IPS-NIHi7 (cell line): ENCODE measurements around the gene PTCD1.
"Not testable (repeated sequence)": the region's sequence is repeated elsewhere in the genome, so short reads cannot be mapped to it uniquely, and the experiment has no call there.

Source experiments
- DNase-seq: peaks from one replicate; pipeline ENCODE4 v3.0.0; 2012; ENCODE audit warnings: mixed read lengths; ENCODE audit errors: extremely low spot score

PTCD1 gene

DNA sequence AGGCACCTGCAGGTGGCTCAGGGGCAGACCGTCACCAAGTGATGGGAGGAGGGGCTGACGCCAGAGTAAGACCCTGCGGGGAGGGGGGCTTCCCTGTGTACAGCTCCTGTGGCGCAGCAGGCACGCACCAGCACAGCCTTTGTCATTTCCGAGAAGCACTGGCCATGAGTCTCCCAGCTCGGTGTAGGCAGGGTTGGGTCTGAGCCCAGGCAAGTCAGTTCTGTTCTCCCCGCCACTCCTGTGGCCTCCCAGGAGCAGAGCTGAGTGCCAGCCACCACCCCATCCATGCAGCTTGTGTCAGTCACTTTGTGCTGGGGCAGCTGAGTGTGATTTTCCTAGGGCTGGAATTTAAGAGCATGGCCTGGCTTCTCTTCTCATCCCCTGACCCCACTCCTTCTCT lies 13.3 kb upstream of the PTCD1 start:
- no peak for DNase-seq

DNA sequence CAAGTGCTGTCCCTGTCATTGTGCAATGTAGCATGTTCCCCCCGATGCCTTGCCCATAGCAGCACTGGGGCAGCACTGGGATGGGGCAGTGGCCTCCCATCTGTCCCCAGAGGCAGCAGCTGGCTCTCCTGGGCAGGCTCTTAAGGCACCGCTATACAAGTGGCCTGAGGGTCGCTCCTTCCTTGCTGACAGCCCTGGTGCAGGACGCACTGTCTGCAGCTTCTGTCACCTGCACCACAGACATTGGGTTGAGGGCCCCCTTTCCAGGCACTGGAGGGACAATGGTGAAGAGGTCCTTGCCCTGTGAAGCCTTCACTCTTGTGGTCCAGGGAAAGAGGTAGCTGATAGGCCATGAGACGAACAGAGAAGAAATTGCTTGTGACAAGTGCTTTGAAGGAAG lies 10.7 kb upstream of the PTCD1 start:
- DNase-seq, result no peak

DNA sequence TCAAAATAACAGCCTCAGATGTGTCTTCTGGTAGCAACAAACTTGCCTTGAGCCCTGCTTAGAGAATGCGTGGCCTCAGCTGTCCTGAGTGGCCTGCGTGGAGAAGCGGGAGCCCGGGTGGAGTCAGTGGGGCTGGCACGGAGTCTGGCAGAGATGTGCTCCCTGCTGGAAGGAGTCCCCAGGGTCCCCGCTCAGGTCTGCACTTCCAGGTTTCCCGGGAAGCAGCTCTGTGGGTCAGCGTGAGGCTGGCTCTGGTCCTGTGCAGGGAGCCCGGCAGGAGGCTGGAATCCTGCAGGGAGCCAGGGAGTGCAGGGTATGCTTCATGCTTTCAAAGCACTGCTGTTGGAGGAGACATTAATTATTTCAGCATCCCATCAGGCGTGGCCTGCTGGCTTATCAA lies 10.3 kb upstream of the PTCD1 start:
- DNase-seq, result no peak

DNA sequence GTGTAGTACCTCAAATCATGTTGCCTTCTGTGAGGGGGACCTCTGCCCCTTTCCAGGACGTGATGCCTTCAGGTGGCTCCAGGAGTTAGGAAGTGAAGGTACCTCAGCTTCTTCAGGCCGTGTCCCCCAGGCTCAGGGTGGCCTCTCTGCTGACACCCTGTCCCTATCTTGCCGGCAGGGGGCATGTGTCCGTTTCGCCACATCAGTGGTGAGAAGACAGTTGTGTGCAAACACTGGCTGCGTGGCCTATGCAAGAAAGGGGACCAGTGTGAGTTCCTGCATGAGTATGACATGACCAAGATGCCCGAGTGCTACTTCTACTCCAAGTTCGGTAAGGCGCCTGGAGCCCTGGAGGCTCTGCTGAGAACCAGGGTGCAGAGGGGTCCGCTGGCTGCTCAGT lies 9.3 kb upstream of the PTCD1 start:
- no peak for DNase-seq

DNA sequence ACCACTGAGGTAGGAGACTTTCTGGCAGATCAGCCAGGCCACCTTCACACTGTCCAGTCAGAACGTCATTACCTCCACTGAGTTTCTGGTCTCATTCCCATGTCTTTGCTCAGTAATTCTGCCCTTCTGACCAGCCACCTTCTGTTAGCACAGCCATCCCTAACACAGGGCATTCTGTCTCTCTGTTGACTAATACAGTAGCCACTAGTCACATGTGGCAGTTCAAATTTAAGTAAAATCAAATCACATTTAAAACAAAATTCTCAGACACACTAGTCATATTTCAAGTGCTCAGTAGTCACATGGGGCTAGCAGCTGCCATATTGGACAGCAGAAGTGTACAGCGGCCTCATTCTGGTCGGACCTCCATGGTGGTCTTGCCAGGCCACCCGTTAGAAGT lies 7.5 kb upstream of the PTCD1 start:
- no peak for DNase-seq

DNA sequence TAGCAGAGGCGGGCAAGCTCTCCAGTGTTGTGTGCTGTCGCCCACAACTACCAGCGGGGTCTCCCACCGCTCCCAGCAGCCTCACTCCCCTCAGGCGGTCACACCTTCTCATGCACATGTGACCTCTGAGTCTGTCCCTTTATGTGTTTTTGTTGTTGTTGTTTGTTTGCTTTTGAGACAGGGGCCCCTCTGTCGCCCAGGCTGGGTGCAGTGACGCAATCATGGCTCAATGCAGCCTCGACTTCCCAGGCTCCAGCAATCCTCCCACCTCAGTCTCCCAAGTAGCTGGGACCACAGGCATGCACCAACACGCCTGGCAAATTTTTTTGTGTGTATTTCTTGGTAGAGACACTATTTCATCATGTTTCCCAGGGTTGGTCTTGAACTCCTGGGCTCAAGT lies 1.6 kb upstream of the PTCD1 start:
- DNase-seq, result no peak

DNA sequence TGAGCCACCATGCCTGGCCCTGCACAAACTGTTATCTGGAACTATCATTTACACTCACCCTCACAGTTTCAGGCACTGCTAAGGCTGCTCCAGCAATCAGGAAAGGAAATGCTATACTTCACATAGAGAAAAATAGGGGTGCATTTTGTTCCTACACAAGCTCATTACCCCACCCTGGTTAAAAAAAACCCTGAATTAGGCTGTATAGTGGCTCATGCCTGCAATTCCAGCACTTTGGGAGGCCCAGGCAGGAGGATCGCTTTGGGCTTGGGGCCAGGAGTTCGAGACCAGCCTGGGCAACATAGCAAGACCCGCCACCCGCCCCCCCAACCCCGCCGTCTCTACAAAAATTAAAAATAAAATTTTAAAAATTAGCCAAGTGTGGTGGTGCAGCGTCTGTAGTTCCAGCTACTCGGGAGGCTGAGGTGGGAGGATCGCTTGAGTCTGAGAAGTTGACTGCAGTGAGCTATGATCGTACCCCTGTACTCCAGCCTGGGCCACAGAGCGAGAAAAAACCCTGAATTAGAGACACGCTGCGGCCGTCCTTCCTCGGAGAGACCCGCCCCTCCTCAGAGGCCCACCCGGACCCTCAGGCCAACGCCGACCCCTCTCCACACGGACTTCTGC lies 539 bp downstream of the PTCD1 start:
- no peak for DNase-seq

DNA sequence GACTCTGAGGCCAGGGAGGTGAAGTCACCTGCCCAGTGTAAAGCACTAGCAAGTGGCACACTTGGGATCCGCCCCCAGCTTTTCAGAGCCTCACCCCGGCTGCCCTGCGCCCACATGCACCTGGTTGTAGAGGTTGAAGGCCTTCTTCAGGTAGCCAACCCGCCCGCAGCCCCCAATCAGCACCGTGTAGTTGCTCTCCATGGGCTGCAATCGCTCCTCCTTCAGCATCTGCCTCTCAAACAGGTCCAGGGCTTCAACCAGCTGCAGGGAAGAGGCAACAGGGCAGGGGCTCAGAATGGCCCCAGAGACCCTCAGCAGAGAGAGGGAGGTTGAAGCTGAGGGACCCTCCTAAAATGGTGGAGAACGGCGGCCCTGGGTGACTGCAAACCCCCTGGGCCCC lies 5.4 kb downstream of the PTCD1 start:
- DNase-seq, result no peak

DNA sequence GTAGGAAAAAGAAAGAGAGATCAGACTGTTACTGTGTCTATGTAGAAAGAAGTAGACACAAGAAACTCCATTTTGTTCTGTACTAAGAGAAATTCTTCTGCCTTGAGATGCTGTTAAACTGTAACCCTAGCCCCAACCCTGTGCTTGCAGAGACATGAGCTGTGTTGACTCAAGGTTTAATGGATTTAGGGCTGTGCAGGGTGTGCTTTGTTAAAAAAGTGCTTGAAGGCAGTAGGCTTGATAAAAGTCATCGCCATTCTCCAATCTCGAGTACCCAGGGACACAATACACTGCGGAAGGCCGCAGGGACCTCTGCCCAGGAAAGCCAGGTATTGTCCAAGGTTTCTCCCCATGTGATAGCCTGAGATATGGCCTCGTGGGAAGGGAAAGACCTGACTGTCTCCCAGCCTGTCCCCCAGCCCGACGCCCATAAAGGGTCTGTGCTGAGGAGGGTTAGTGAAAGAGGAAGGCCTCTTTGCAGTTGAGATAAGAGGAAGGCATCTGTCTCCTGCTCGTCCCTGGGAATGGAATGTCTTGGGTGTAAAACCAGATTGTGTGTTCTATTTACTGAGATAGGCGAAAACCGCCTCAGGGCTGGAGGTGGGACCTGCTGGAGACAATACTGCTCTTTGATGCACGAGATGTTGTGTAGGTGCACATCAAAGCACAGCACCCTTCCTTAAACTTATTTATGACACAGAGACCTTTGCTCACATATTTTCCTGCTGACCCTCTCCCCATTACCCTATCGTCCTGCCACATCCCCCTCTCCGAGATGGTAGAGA lies 6.7 kb downstream of the PTCD1 start:
- DNase-seq, result not testable (repeated sequence)

DNA sequence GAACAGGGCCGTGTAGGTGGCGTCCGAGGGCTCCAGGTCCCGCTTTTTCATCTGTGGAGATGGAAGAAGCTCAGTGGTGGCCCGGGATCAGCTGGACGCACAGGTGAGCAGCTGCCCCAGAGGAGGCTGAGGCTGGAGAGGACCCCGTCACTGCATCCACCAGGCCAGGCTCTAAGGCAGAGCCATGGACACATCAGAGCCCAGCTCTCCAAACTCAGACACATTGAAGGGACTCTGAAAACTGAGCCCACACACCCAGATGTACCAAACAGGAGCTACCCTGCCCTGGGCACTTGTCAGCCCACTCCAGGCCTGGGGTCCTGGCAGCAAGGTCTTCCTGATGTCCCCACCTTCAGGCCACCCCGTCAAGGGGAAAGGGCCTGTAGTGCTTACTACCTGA lies 8.8 kb downstream of the PTCD1 start:
- DNase-seq, result no peak

DNA sequence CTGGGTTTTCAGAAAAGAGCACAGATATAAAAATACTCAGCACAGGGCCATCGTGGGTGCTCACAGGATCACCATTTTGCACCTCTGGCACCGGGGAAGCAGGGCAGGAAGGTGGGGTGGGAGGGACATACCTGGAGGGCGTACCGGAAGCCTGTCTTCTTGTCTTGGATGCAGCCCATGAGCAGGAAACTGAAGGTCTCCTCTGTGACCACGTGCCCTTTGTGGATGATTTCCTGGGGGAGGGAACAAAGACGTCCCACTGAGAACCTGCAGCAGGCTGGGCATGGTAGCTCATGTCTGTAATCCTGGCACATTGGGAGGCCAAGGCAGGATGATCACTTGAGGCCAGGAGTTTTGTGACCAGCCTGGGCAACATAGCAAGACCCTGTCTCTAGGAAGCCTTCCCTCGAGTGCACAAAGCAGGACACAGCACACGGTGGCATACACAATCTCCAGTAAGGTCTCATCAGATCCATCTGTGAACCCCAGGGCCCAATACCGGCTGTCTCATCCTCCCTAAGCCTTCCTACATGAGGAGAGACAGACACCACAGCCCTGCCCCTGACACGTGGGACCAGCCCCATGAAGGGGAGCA lies 9.5 kb downstream of the PTCD1 start:
- DNase-seq, result no peak

DNA sequence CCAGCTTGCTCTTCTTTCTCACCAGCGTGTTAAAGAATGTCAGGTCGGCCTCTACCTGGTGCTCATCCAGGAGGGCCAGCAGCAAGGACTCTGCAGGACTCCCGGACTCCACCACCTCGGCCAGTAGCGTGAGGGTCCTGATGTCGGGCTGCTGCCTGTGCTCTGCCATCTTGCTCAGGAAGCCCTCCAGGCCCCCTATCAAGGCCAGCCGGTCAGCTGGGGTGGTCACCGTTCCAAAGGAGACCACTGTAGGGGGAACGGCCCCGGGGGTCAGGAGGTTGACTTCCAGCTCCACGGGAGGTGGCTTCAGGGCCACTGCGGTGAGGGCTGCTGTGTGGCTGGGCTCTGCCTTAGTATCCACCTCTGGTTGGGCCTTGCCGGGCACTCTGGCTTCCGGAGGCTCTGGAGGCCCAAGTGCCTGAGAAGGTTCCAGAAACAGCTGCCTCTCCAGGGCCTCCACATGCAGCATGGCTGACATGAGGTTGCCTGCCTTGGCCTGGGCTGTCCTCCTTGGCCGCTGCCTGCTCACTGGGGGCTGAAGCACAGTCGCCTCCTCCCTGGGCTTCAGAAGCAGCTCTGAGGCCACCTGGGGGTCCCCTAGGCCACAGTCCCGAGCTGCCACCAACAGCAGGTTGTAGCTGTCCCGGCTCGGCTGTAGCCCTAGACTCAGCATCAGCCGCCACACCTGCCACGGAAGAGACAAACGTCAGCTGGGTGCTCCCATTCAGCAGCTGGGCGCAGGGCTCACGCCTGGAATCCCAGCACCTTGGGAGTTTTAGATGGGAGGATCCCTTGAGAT lies 13.5 kb downstream of the PTCD1 start:
- no peak for DNase-seq

DNA sequence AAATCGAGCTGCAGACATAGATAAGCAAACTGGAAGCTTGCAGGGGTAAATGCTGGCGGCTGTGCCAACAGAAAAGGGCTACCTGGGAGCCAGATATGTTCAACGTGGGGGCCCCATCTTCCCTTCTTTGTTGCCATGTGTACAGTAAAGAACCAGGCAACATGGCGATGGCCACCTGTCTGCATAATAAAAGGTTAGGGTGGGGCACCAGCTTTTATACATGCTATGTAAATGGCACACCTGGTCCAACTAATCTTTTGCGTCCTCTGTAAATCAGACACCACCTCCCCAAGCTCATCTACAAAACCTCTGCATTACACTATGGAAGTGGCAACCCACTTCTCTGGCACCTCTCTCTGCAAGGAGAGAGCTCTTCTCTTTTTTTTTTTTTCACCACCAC lies 16.0 kb downstream of the PTCD1 start:
- DNase-seq, result no peak

DNA sequence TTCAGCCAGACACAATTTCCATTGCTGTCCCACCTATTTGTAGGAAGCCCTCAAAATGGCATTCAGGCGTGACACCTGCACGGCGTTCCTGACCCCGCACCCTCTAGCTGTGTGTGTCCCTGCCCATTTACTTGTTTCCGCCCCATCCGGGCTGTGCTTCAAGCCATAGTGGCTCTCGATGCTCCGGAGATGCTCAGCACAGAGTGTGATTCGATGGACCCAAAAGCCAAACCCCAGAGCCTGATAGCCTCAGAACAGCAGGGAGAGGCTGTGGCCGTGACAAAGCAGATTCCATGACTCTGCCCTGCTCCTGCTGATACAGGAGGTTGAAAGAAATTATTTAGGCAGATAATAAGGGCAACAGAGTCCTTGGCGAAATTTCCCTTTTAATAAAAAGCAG lies 16.4 kb downstream of the PTCD1 start:
- no peak for DNase-seq

DNA sequence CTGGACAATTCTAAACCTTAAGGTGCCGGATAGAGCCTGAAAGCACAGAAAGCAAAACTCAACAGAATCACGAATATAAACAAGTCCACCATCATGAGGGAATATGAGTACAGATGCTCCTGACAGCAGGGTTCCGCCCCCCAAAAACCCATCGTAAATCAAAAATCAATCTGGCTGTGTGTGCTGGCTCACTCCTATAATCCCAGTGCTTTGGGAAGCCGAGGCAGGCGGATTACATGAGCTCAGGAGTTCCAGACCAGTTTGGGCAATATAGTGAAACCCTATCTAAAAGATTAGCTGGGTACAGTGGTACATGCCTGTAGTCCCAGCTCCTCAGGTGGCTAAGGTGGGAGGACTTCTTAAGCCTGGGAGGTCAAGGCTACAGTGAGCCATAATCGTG lies 17.6 kb downstream of the PTCD1 start:
- no peak for DNase-seq

DNA sequence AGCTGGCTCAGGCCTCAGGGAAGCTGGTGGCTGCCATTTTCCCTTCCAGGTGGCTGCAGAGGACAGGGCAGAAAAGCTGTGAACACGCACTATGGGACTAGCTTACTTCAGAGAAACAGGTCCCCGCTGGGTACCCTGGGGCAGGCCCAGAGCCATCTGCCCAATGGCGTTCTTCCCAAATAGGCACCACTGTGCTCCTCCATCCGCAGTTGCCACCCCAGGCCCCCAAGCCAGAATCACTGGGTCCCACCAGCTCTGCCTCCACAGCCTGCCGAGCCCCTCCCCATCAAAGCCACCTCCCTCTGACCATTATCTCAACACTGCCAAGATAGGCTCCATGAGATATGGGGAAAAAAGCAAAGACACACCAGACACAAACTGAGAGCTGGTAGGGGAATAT lies 18.4 kb downstream of the PTCD1 start:
- no peak for DNase-seq

DNA sequence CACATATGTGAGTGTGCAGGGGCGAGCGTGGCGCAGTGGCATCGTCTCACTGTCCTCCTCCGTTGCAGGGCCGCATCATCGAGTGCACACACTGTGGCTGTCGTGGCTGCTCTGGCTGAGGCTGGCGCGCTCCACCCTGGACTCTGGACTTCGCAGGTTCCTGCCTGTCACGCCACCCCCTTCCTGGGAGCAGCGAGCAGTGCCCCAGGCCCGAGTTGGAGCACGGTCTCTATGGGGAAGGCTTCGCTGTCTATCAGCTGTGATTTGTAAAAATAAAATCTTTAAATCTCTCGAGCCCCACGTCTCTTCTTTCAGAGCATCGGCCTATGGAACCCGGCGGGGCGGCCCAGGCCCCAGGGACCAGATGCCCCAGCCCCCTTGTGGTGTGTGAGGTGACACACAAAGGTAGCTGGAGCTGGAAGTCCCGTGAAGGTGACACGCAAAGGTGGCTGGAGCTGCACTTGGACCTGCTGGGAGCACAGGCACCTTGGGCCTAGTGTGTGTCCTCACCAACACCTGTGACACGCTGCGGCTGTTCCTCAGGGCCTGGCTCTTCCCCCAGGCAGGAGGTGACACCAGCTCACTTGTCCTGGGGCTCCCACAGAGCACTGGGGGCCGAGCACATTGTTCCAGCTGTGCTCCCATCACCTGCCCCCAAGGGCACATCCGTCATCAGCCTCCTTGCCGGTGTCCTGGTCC lies 19.1 kb downstream of the PTCD1 start:
- DNase-seq, result no peak

DNA sequence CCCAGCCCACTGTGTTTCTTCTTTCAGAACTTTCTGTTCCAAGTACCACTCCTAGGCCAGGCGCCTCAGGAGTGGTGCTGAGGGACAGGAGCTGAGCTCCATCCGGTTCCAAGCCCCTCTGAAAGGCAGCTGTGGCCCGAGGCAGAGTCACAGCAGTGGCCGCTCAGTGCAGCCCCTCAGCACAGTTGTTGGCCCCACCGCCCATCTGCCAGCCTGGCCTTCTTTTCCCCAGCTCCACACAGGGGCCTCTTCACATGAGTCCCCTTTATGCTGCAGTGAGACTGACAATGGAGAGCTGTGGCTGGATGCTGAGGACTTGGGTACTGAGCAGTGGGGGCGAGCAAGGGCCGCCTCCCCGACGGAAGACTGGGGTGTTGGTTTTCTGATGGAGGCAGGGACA lies 20.3 kb downstream of the PTCD1 start:
- DNase-seq, result no peak

DNA sequence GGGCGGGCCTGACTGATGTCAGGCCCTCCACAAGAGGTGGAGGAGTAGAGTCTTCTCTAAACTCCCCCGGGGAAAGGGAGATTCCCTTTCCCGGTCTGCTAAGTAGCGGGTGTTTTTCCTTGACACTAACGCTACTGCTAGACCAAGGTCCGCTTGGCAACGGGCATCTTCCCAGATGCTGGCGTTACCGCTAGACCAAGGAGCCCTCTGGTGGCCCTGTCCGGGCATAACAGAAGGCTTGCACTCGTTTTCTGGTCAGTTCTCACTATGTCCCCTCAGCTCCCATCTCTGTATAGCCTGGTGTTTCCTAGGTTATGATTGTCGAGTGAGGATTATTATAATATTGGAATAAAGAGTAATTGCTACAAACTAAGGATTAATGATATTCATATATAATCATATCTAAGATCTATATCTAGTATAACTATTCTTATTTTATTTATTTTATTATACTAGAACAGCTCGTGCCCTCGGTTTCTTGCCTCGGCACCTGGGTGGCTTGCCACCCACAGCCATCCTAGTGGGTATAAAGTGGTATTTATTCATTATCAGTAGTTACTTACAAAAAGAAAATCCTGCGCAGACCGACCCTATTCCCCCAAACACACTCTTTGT lies 23.0 kb downstream of the PTCD1 start:
- DNase-seq, result not testable (repeated sequence)

DNA sequence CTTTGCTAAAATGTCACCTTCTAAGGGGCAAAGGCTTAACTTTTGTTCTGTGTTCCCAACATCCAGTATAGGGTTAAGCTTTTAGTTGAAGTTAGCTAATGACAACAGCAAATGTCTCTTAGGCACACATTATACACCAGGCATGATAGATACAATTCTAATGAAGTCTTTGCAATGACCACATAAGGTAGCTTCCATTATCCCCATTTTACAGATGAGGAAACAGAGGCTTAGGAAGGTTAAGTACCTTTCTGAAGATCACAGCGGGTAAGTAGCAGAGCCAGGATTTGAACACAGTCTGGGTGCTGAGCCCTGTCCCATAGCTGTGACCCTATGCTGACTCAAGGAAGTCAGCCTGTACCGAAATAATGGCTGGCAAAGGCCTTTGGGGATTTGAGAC lies 28.0 kb downstream of the PTCD1 start:
- DNase-seq, result no peak

DNA sequence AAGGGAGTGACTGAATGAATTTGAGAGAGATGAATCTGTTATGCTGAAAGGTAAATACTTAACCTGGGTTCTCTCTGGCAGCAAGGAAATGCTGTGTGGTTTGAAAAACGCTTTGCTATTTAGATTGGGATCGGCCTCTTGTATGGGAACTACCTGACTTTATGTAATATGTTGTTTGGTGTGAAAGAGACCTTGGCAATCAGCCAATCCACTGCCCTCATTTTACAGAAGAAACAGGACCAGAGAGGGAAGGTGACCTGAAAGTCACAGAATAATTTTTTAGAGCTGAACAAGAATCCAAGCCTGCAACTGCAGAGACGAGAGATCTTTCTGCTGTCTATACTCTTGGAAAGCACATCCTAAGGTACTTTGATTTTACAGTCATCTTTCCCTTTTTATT lies 28.8 kb downstream of the PTCD1 start:
- DNase-seq, result no peak

DNA sequence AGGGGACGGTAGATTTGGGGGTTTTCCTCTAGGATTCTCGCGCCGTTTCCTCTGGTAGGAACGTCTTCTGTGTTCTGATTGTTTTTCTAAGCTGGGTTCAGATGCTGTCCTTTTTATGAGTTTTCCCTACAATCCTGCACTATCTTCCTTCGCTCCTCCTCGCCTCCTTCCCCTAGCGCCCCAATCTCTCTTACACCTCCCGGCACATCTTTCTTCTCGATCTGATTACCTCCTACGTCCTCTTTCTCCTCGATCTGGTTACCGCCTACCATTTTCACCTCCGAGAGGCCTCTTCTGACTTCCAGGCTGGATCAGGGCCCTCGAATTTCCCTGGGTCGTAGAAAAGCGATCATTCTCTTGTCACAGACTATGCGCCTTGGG lies 29.4 kb downstream of the PTCD1 start:
- DNase-seq, result no peak
